ENCODE measurements around the gene PRAMEF11.

GRCh38 chr1:12809933-12810332, 21.3 kb downstream of the PRAMEF11 start:
- TF ChIP-seq, protein P1, sequence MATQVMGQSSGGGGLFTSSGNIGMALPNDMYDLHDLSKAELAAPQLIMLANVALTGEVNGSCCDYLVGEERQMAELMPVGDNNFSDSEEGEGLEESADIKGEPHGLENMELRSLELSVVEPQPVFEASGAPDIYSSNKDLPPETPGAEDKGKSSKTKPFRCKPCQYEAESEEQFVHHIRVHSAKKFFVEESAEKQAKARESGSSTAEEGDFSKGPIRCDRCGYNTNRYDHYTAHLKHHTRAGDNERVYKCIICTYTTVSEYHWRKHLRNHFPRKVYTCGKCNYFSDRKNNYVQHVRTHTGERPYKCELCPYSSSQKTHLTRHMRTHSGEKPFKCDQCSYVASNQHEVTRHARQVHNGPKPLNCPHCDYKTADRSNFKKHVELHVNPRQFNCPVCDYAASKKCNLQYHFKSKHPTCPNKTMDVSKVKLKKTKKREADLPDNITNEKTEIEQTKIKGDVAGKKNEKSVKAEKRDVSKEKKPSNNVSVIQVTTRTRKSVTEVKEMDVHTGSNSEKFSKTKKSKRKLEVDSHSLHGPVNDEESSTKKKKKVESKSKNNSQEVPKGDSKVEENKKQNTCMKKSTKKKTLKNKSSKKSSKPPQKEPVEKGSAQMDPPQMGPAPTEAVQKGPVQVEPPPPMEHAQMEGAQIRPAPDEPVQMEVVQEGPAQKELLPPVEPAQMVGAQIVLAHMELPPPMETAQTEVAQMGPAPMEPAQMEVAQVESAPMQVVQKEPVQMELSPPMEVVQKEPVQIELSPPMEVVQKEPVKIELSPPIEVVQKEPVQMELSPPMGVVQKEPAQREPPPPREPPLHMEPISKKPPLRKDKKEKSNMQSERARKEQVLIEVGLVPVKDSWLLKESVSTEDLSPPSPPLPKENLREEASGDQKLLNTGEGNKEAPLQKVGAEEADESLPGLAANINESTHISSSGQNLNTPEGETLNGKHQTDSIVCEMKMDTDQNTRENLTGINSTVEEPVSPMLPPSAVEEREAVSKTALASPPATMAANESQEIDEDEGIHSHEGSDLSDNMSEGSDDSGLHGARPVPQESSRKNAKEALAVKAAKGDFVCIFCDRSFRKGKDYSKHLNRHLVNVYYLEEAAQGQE (IDR thresholded peaks at IDR 0.05): no peak
- TF ChIP-seq CTCF (IDR thresholded peaks at IDR 0.05; ENCODE audit: low read depth, low read length, missing input control): no peak
- TF ChIP-seq, protein P2, sequence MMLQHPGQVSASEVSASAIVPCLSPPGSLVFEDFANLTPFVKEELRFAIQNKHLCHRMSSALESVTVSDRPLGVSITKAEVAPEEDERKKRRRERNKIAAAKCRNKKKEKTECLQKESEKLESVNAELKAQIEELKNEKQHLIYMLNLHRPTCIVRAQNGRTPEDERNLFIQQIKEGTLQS (IDR thresholded peaks at IDR 0.05): no peak
- TF ChIP-seq GABPA (IDR thresholded peaks at IDR 0.05 in 1 of 2, conservative IDR thresholded peaks at IDR 0.05 in 1 of 2): no peak
- TF ChIP-seq RAD21 (IDR thresholded peaks at IDR 0.05): no peak
- TF ChIP-seq EGR1 (IDR thresholded peaks at IDR 0.05; ENCODE audit: low read depth in 2 of 2): no peak

Measured in liver (tissue), 3 donors.